Panc1 (cell line): Measurements from ENCODE around the gene BEGAIN. TPM values are rescaled to one million over a fixed set of nuclear protein-coding genes. Genes with fewer than 3 reads are reported as not detected.

Experiments used
- ATAC-seq: fragments of 200-7000 bp; cut with Tn5 transposase; 2 replicates; pipeline ENCODE4 v1.9.1; 2020; ENCODE audit warnings: mild to moderate bottlenecking, moderate library complexity
- BruUV-seq: library from RNA; stranded (reverse); fragments of 400-500 nt; replicated peaks from 2 replicates; lab custom pipeline; 2021; lab: Mats Ljungman, UMichigan
- CTCF ChIA-PET: fragments of 300-600 bp; sonication (Branson Sonifier 250); formaldehyde crosslinking; loops from one replicate; lab custom pipeline; 2022; ENCODE audit warnings: antibody characterized with exemption; lab: Charles Lee
- POLR2A ChIA-PET: fragments of 300-600 bp; sonication (Branson Sonifier 250); formaldehyde crosslinking; loops from one replicate; lab custom pipeline; 2022; ENCODE audit warnings: antibody characterized with exemption; lab: Charles Lee
- DNase-seq: peaks from one replicate; pipeline ENCODE4 v3.0.0-alpha.2; 2010; ENCODE audit warnings: low read depth, low spot score
- H3K27ac ChIP-seq: 2 replicates; pipeline ENCODE4 v1.5.1; 2011; ENCODE audit warnings: mild to moderate bottlenecking, low read length, inconsistent platforms
- H3K27me3 ChIP-seq: fragments of 200-500 bp; sonication (Bioruptor generic); 2 replicates; pipeline ENCODE4 v1.6.0; 2014; ENCODE audit warnings: low read length, inconsistent platforms; ENCODE audit not compliant: control insufficient read depth, insufficient read depth
- H3K36me3 ChIP-seq: fragments of 200-500 bp; sonication (Bioruptor generic); 2 replicates; pipeline ENCODE4 v1.5.1; 2014; ENCODE audit warnings: inconsistent platforms, mild to moderate bottlenecking, low read length, moderate library complexity; ENCODE audit not compliant: control insufficient read depth, insufficient read depth
- H3K4me1 ChIP-seq: 2 replicates; pipeline ENCODE4 v1.5.1; 2011; ENCODE audit warnings: inconsistent platforms, mild to moderate bottlenecking, low read length, moderate library complexity; ENCODE audit not compliant: control insufficient read depth, insufficient read depth
- H3K4me3 ChIP-seq, 2 experiments: 2 replicates each; pipeline ENCODE4 v1.5.1; 2011 to 2012; ENCODE audit warnings: low read depth in 2 of 2, low read length in 2 of 2, mild to moderate bottlenecking in 2 of 2, inconsistent platforms in 1 of 2, moderate library complexity in 1 of 2
- H3K9me3 ChIP-seq: fragments of 200-500 bp; sonication (Bioruptor generic); 2 replicates; pipeline ENCODE4 v1.5.1; 2014; ENCODE audit warnings: low read depth, mild to moderate bottlenecking, inconsistent platforms, low read length, moderate library complexity; ENCODE audit not compliant: control insufficient read depth, insufficient read depth
- CTCF ChIP-seq: fragments of 450-650 bp; IDR thresholded peaks from 2 replicates; pipeline ENCODE4 v1.5.1; 2017; ENCODE audit warnings: mild to moderate bottlenecking
- POLR2AphosphoS5 ChIP-seq: IDR thresholded peaks from 2 replicates; pipeline ENCODE4 v1.6.1; 2012; ENCODE audit warnings: mild to moderate bottlenecking, low read depth, low read length, moderate library complexity
- REST ChIP-seq, 2 experiments: IDR thresholded peaks; 2 replicates each; pipeline ENCODE4 v1.6.1; 2011 to 2012; ENCODE audit warnings: low read depth in 2 of 2, control low read depth in 1 of 2, low read length in 1 of 2, mild to moderate bottlenecking in 1 of 2, moderate library complexity in 1 of 2; ENCODE audit not compliant: insufficient read depth in 1 of 2
- SIN3A ChIP-seq: IDR thresholded peaks from 2 replicates; pipeline ENCODE4 v1.6.1; 2012; ENCODE audit warnings: low read depth, mild to moderate bottlenecking, low read length, moderate library complexity, borderline replicate concordance; ENCODE audit not compliant: insufficient read depth
- TCF7L2 ChIP-seq: IDR thresholded peaks from 2 replicates; pipeline ENCODE4 v1.6.1; 2011; ENCODE audit warnings: mild to moderate bottlenecking, low read depth, low read length, inconsistent platforms
- in situ Hi-C: cut with HindIII; loops from 2 replicates; pipeline ENCODE4 v1.10.0; 2016; ENCODE audit warnings: low sequenced_read_pairs, low pct_unique_long_range_greater_than_20kb
- intact Hi-C: fragments of 100-400 bp; cut with micrococcal nuclease; formaldehyde crosslinking; loops from one replicate; pipeline ENCODE4 v1.10.0; 2022; ENCODE audit not compliant: unreplicated experiment
- total RNA-seq: library from RNA; stranded (reverse); gene quantifications from one replicate; pipeline ENCODE4 v1.2.1, GENCODE V29; 2021; ENCODE audit not compliant: unreplicated experiment

The BEGAIN gene
- total RNA-seq, 1 experiment from 2014 or later, result 26.5 TPM

GRCh38 chr14:100569734-100570286 is 17.4 kb downstream of the BEGAIN start:
- CTCF ChIA-PET, result no interaction called here
- H3K36me3 ChIP-seq, result no peaks in the 10 kb centered on the region
- POLR2A ChIA-PET, result interaction anchor here (0.6 to 0.7 kb wide), 2 partner anchors 86 to 163 kb away, joined by 3 to 7 read pairs; no protein-coding TSS in a partner anchor
- DNase-seq (no peak), ATAC-seq (peak; percentile 37)
- intact Hi-C loops, result no loop called here
- H3K9me3 ChIP-seq, result no peaks in the 10 kb centered on the region
- TF ChIP-seq POLR2AphosphoS5 (no peak), SIN3A (no peak), TCF7L2 (no peak), REST (IDR thresholded peaks at IDR 0.05; ENCODE audit: insufficient read depth in 1 of 2, low read depth in 2 of 2, low read length in 1 of 2) (no peak), CTCF (no peak)
- peaks cover 19% of the 10 kb centered on the region for H3K4me1 ChIP-seq
- peak overlapping the region; percentile 57 to 69 for H3K4me3 ChIP-seq
- no TSS peak for BruUV-seq
- in situ Hi-C loops, result no loop called here
- peak overlapping the region; percentile 82 for H3K27ac ChIP-seq
- no peaks in the 10 kb centered on the region for H3K27me3 ChIP-seq

GRCh38 chr14:100568998-100569733 is 18.1 kb downstream of the BEGAIN start:
- peak; percentile 82 for ATAC-seq
- no TSS peak for BruUV-seq

More at GRCh38 chr14:100568998-100569733, 18.1 kb downstream of the BEGAIN start:
- intact Hi-C loops, result no loop called here
- ChIA-PET CTCF (no interaction called here), POLR2A (interaction anchor here (0.6 kb wide), 2 partner anchors 159 to 162 kb away, joined by 6 to 7 read pairs; no protein-coding TSS in a partner anchor)
- Histone ChIP-seq H3K9me3 (no peaks in the 10 kb centered on the region), H3K4me1 (peaks cover 17% of the 10 kb centered on the region), H3K27me3 (no peaks in the 10 kb centered on the region), H3K27ac (peak overlapping the region; percentile 82), H3K36me3 (no peaks in the 10 kb centered on the region), H3K4me3 (peak overlapping the region; percentile 57 to 69)
- in situ Hi-C loops, result no loop called here
- TF ChIP-seq TCF7L2, result no peak
- no peak for TF ChIP-seq REST (IDR thresholded peaks at IDR 0.05; ENCODE audit: insufficient read depth in 1 of 2, low read depth in 2 of 2, low read length in 1 of 2)
- no peak for TF ChIP-seq SIN3A
- TF ChIP-seq CTCF, result no peak
- TF ChIP-seq POLR2AphosphoS5, result peak; percentile 35; the same call in 1 of the 2 replicates
- DNase-seq, result no peak
